ENCODE measurements around the gene RAD51AP1.
"Not testable (repeated sequence)": the region's sequence is repeated elsewhere in the genome, so short reads cannot be mapped to it uniquely, and the experiment has no call there.

RAD51AP1 gene

DNA sequence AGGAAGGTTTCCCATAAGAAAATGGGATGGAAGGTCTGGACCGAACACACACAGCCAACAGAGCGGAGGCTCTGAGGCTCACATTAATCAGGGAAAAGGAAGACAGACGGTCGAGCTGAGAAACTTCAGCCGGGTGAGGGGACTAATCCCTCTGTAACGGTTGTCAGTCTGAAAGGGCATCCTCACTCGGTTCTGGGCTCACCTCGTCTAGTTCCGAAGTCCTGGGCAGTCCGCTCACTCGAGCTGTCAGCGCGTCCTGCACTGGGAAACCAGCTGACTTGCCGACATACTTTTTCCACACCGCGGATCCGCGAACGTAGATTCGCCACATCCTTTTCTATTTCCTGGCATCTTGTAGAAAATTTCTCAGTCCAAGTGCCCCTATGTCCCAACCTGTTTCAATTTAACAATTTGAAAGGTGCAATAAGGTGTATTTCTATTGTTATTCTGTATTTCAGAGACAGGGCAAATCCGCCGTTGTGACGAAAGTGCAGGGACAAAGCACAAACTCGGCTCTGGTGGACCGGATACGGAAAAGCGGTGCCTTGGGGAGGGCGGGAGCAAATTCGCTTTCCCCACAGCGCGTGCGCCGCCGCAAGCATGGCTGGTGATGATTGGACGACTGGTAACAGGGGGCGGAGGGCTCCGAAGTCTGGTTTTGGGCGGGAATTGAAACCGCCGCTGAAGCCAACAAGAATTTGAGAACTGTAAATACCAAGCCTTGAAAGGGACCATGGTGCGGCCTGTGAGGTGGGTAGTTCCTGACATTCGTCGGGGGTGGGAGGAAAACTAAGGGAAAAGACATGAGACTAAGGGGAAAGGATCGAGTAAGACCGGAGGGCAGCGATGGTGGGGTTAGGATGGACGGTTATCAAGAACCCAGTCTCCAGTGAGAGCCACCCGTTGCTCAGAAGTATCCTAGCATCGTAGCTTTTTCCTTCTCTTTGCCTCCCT, at the start of gene RAD51AP1:
Gene RAD51AP1, plus strand, starts transcription at position 684 of the 954 bp plus-strand sequence. Its CDS starts 50 bp downstream, at position 734.
- DNase-seq (ENCODE audit: low read depth): peak; percentile 90

DNA sequence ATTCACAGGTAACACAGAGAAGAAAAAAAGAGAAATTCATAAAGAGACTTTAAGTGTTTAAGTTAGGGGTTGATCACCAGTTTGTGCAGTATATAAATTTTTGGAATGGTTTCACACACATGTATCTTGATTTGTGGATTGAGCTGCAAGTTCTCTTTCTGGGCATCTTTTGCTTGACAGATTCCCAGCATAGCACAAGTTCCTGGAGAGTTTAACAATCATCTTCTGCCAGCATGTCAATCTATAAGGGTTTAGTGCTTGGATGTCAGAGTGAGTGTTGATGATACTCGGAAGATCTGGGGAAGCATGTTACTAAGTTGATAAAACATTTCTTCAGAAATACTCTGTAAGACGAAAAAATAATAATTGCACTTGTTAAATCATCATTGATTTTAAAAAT, 49.1 kb upstream of the RAD51AP1 start:
- no peak for DNase-seq (ENCODE audit: low read depth)

DNA sequence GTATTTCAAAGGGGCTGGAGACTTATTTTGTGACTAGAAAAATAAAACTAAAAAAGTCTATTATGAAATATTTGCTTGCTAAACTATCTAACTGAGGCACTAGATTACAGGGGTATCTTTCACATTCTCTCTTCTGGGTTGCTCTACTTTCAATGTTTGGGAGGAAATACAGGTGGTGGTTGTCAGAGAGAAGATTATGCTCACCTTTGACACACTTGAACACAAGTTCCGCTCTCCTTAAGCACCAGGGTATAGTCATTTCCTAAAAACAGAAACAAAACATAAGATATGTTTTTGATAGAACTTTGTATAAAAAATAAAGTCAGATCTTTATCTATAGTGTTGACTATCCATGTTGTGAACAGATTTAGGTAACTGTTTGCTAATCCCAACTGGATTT, 47.7 kb upstream of the RAD51AP1 start:
- DNase-seq (ENCODE audit: low read depth): no peak

- no peak for DNase-seq (ENCODE audit: low read depth)
Measured at GRCh38 chr12:4496145-4496838, 42.4 kb upstream of the RAD51AP1 start.

GRCh38 chr12:4499186-4499585, 39.5 kb upstream of the RAD51AP1 start:
- DNase-seq (ENCODE audit: low read depth): no peak

GRCh38 chr12:4505376-4505986, 33.2 kb upstream of the RAD51AP1 start:
- DNase-seq (ENCODE audit: low read depth): no peak

DNA sequence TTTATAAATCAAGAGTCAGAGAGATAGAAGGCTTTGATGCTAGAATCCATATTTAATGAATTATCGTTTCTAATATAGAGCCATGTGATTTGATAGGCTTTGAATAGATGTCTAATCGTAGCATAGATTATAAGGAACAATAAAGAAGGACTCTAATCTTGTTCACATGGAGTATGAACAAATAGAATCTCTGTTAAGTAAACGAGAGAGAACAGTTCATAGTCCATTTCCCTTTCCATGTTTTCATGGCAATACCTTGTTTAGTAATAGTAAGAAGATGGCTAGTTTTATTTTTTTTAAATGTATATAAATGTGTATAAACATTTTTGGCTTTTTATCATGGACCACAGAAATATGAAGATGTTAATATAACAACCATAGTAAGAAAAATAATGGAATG, 32.3 kb upstream of the RAD51AP1 start:
- no peak for DNase-seq (ENCODE audit: low read depth)

DNA sequence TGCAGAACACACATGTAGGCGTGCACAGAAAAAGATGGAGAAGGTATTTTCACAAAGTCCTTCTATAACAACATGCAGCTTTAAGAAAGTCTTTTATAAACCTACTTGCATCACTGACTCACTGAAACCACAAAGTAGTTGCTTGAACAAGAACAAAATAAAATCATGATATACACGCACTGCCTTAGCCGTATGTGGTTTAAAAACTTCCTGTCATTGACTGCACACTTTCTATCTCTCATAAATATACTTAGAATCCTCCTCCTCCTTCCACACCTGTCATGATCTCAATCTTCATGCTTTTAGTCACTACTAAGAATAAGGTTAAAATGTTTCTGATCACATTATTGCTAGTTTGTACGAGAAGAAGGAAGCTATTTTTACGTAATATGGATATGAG, 31.8 kb upstream of the RAD51AP1 start:
- no peak for DNase-seq (ENCODE audit: low read depth)

GRCh38 chr12:4508503-4508902, 30.2 kb upstream of the RAD51AP1 start:
- not testable (repeated sequence) for DNase-seq (ENCODE audit: low read depth)

GRCh38 chr12:4509269-4509668, 29.4 kb upstream of the RAD51AP1 start:
- DNase-seq (ENCODE audit: low read depth): not testable (repeated sequence)

DNA sequence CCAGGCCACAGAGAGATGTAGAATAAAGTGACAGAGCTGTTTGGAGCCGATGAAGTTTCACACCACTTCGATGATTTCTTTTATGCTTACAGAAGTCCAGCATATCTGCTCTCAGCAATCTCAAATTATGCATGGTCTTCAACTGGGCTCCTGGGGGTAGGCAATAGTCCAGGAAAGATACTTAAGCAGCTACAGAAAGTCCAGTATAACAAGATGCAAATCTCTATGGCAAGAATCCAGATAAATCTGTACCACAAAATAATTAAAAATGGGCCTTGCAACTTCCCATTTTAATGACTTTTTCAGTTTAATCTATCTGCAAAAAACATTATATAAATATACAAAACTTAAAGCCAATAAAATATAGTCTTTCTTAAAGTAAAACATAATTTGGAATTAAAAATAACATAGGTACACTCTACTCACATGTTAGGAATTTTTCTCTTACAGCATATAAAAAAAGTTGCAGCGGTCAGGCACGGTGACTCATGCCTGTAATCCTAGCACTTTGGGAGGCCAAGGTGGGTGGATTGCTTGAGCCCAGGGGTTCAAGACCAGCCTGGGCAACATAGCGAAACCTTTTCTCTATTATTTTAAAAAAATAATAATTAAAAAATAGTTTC, 20.5 kb upstream of the RAD51AP1 start:
- DNase-seq (ENCODE audit: low read depth): no peak

DNA sequence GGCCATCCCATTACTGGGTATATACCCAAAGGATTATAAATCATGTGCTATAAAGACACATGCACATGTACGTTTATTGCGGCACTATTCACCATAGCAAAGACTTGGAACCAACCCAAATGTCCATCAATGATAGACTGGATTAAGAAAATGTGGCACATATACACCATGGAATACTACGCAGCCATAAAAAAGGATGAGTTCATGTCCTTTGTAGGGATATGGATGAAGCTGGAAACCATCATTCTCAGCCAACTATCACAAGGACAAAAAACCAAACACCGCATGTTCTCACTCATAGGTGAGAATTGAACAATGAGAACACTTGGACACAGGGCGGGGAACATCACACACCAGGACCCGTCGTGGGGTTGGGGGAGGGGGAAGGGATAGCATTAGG, 15.2 kb upstream of the RAD51AP1 start:
- not testable (repeated sequence) for DNase-seq (ENCODE audit: low read depth)

- DNase-seq (ENCODE audit: low read depth): no peak
Measured at GRCh38 chr12:4526923-4527546, 11.7 kb upstream of the RAD51AP1 start.

- no peak for DNase-seq (ENCODE audit: low read depth)
Measured at GRCh38 chr12:4530160-4530559, 8.5 kb upstream of the RAD51AP1 start.

DNA sequence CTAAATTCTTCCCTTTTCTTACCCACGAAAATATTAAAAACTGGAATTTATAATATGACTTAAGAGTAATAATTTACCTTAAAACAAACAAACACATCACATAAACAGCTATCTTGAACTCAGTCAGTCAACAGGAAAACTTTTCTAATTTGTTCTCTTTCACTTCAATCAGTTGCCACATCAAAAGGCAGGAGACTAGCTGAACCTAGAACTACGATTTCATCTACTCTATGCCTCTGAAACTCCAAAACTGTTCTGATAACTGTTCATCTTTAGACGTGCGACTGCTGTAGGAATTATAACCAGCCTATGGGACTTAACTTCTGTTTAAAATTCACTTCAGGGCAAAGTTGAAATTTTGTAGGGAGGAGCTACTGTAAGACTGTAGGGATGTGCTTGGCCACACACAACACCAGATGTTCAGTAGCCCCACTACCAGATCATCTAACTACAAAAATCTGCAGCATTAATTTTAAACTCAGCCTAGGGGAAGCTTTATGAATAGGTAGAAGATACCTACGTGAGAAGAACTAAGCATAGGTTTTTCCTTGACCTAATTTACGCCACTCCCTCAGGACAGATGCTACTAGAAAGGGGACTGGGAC, 7.6 kb upstream of the RAD51AP1 start:
- no peak for DNase-seq (ENCODE audit: low read depth)

GRCh38 chr12:4535092-4535491, 3.6 kb upstream of the RAD51AP1 start:
- no peak for DNase-seq (ENCODE audit: low read depth)

GRCh38 chr12:4535871-4536270, 2.8 kb upstream of the RAD51AP1 start:
- DNase-seq (ENCODE audit: low read depth): no peak

DNA sequence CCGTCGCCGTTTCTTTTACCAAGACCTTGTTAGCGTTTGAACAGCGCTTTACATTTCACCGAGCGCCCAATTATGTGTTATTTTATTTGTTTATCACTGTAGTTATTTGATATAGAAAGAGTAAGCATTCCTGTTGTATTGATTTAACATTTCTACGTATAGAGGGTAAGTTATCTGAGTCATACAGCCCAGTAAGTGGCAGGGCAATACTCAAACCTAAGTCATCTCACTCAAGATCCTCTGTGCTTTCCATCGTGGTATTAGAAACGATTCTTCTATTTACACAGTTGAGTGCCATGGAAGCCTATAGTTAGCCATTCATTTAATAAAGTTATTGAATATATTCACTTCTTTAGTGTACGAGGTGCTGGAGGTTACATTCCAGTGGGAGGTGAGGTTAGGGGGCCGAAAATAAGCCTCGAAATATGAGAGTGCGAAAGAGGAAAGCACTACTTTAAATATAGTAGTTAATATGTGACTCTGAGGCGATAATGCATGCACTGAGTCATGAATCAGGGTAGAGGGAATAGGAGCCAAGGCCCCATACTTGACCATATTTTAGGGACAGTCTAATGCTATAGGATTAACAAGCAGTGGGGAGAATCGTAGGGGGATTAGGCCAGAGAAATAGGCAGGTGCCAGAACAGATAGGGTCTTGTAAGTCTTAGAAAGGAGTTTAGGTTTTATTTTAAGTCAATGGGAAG, 629 bp downstream of the RAD51AP1 start:
- no peak for DNase-seq (ENCODE audit: low read depth)

DNA sequence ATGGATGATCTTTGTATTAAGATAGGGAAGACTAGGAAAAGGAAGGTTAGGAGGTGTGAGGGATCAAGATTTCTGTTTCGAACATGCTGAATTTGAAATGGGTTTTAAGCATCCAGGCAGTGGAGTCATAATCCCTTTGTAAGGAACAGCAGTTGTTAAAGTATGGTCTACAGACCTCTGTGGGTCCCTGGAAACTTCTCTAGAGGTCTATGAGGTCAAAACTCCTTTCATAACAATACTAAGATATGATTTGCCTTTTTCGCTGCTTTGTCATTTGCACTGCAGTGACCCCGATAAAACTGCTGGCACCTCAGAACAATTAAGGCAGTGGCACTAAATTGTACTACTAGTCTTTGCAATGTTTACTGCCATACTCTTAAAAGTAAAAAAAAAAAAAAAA, 1.5 kb downstream of the RAD51AP1 start:
- DNase-seq (ENCODE audit: low read depth): no peak

- DNase-seq (ENCODE audit: low read depth): no peak
Measured at GRCh38 chr12:4540638-4541037, 1.9 kb downstream of the RAD51AP1 start.

DNA sequence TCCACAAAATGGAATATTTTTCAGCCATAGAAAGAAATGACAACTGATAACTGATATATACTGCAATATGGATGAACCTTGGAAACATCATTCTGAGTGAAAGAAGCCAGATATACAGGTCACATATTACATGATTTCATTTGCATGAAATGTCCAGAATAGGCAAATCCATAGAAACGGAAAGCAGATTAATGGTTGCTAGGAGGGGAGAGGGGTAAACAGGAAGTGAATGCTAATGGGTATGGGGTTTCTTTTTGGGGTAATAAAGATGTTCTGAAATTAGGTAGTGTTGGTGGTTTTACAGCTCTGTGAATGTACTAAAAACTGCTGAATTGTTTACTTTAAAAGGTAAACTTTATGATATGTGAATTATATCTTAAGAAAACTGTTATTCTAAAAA, 6.5 kb downstream of the RAD51AP1 start:
- no peak for DNase-seq (ENCODE audit: low read depth)
